Measurements from ENCODE around the gene OR5H15.
"Not testable (repeated sequence)": the region's sequence is repeated elsewhere in the genome, so short reads cannot be mapped to it uniquely, and the experiment has no call there.

DNA sequence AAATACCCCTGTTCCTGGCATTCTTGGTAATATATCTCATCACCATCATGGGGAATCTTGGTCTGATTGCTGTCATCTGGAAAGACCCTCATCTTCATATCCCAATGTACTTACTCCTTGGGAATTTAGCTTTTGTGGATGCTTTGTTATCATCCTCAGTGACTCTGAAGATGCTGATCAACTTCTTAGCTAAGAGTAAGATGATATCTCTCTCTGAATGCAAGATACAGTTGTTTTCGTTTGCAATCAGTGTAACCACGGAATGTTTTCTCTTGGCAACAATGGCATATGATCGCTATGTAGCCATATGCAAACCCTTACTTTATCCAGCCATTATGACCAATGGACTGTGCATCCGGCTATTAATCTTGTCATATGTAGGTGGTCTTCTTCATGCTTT lies 17.0 kb upstream of the OR5H15 start:
- TF ChIP-seq, protein P1, sequence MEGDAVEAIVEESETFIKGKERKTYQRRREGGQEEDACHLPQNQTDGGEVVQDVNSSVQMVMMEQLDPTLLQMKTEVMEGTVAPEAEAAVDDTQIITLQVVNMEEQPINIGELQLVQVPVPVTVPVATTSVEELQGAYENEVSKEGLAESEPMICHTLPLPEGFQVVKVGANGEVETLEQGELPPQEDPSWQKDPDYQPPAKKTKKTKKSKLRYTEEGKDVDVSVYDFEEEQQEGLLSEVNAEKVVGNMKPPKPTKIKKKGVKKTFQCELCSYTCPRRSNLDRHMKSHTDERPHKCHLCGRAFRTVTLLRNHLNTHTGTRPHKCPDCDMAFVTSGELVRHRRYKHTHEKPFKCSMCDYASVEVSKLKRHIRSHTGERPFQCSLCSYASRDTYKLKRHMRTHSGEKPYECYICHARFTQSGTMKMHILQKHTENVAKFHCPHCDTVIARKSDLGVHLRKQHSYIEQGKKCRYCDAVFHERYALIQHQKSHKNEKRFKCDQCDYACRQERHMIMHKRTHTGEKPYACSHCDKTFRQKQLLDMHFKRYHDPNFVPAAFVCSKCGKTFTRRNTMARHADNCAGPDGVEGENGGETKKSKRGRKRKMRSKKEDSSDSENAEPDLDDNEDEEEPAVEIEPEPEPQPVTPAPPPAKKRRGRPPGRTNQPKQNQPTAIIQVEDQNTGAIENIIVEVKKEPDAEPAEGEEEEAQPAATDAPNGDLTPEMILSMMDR (IDR thresholded peaks at IDR 0.05): not testable (repeated sequence)
- not testable (repeated sequence) for TF ChIP-seq POLR2A (IDR thresholded peaks at IDR 0.05)

Data from esophagus squamous epithelium (tissue), 4 donors.